A549 (cell line): ENCODE results near the gene HDAC7. TPM values are rescaled to one million over a fixed set of nuclear protein-coding genes. Genes with fewer than 3 reads are reported as not detected.
A peak's percentile ranks its signal among the peaks of the same experiment; 100 is the strongest.

Experiments
- ATAC-seq, 2 experiments: fragments of 200-7000 bp in 1 of 2; fragments of >200 bp in 1 of 2; cut with Nextera tagmentation in 1 of 2; cut with Tn5 transposase in 1 of 2; 3 replicates each; pipeline versions ENCODE4 v1.8.0 to v1.9.1; 2018 to 2020; ENCODE audit warnings: mild to moderate bottlenecking in 1 of 2, moderate library complexity in 1 of 2
- CTCF ChIA-PET: fragments of 300-600 bp; sonication (Branson Sonifier 250); formaldehyde crosslinking; extraction: SDS; loops from one replicate; lab custom pipeline; 2021; ENCODE audit warnings: antibody characterized with exemption, inconsistent platforms; lab: Yijun Ruan, JAX
- POLR2A ChIA-PET: fragments of 350-600 bp; formaldehyde crosslinking; extraction: SDS; loops from one replicate; lab custom pipeline; 2021; ENCODE audit warnings: antibody characterized with exemption, inconsistent platforms; lab: Yijun Ruan, JAX
- DNase-seq, 2 experiments: peaks; one replicate each; pipeline versions ENCODE4 v3.0.0 to v3.0.0-alpha.2; 2011 to 2016; ENCODE audit warnings: low read depth in 1 of 2, low spot score in 1 of 2
- FAIRE-seq: peaks from 2 replicates; lab custom pipeline; 2011; peaks lifted over from hg19 to GRCh38; lab: Jason Lieb, UNC
- H3K27ac ChIP-seq, 2 experiments: fragments of >200 bp; sonication (Bioruptor Twin); formaldehyde crosslinking; 3 replicates each; pipeline ENCODE4 v1.5.1; 2016 to 2017
- H3K4me1 ChIP-seq: fragments of >200 bp; sonication (Bioruptor Twin); formaldehyde crosslinking; 3 replicates; pipeline ENCODE4 v1.6.1; 2016
- H3K4me2 ChIP-seq: fragments of >200 bp; sonication (Bioruptor Twin); formaldehyde crosslinking; 3 replicates; pipeline ENCODE4 v1.6.1; 2016
- H3K4me3 ChIP-seq: fragments of >200 bp; sonication (Bioruptor Twin); formaldehyde crosslinking; 3 replicates; pipeline ENCODE4 v1.5.1; 2016
- H3K9me3 ChIP-seq: fragments of >200 bp; sonication (Bioruptor Twin); formaldehyde crosslinking; 3 replicates; pipeline ENCODE4 v1.6.1; 2016
- BCL3 ChIP-seq: fragments of >200 bp; sonication (Bioruptor Twin); formaldehyde crosslinking; IDR thresholded peaks from 3 replicates; pipeline ENCODE4 v1.6.1; 2016
- CBX2 ChIP-seq: fragments of 200-600 bp; sonication (generic); IDR thresholded peaks from 2 replicates; pipeline ENCODE4 v1.6.1; 2016; ENCODE audit warnings: low read depth, mild to moderate bottlenecking, borderline replicate concordance
- CHD2 ChIP-seq: fragments of 150-350 bp; IDR thresholded peaks from 2 replicates; pipeline ENCODE4 v1.6.1; 2014; ENCODE audit warnings: low read length; ENCODE audit not compliant: partially characterized antibody
- E2F6 ChIP-seq: IDR thresholded peaks from 2 replicates; pipeline ENCODE4 v1.6.1; 2012; ENCODE audit warnings: low read depth, borderline replicate concordance
- EP300 ChIP-seq, 2 experiments: fragments of >200 bp; sonication (Bioruptor Twin); formaldehyde crosslinking; IDR thresholded peaks; 2 replicates in 1 of 2; 3 replicates in 1 of 2; pipeline ENCODE4 v1.6.1; 2016 to 2017
- GATA3 ChIP-seq: IDR thresholded peaks from 2 replicates; pipeline ENCODE4 v1.6.1; 2012; ENCODE audit warnings: borderline replicate concordance
- HEYL ChIP-seq: fragments of 250-450 bp; sonication (Bioruptor Pico); IDR thresholded peaks from 2 replicates; pipeline ENCODE4 v1.8.0; 2021; ENCODE audit warnings: mild to moderate bottlenecking, moderate library complexity
- HOXB13 ChIP-seq: fragments of 250-450 bp; sonication (Bioruptor Pico); IDR thresholded peaks from 2 replicates; pipeline ENCODE4 v1.5.0; 2020; ENCODE audit warnings: low read depth, mild to moderate bottlenecking, moderate library complexity
- JUN ChIP-seq, 2 experiments: fragments of >200 bp; sonication (Bioruptor Twin); formaldehyde crosslinking; IDR thresholded peaks; 2 replicates in 1 of 2; 3 replicates in 1 of 2; pipeline ENCODE4 v1.6.1; 2016 to 2017
- JUNB ChIP-seq: fragments of >200 bp; sonication (Bioruptor Twin); formaldehyde crosslinking; IDR thresholded peaks from 2 replicates; pipeline ENCODE4 v1.6.1; 2016
- POLR2A ChIP-seq: IDR thresholded peaks from 2 replicates; pipeline ENCODE4 v1.6.1; 2012; ENCODE audit warnings: mild to moderate bottlenecking, low read length
- REST ChIP-seq: fragments of 200-600 bp; sonication (generic); IDR thresholded peaks from 2 replicates; pipeline ENCODE4 v1.6.1; 2016; ENCODE audit warnings: antibody characterized with exemption, mild to moderate bottlenecking, moderate library complexity
- RNF2 ChIP-seq: fragments of 200-600 bp; sonication (generic); IDR thresholded peaks from 2 replicates; pipeline ENCODE4 v1.6.1; 2016; ENCODE audit warnings: low read depth, mild to moderate bottlenecking, antibody characterized with exemption, moderate library complexity, borderline replicate concordance
- USF2 ChIP-seq: fragments of 450-650 bp; IDR thresholded peaks from 2 replicates; pipeline ENCODE4 v1.6.1; 2014; ENCODE audit warnings: antibody characterized with exemption
- WGBS: methylation state at CpG from one replicate; pipeline ENCODE4 v1.1.6; 2017; ENCODE audit errors: missing lambda C conversion rate; 5-methylcytosine and 5-hydroxymethylcytosine counted together
- polyA minus RNA-seq: library from RNA; depleted of rRNA, polyadenylated mRNA; stranded (reverse); fragments of >200 nt; gene quantifications from 2 replicates; pipeline ENCODE4 v1.2.3, GENCODE V29; 2011; rRNA and poly(A)+ RNA removed
- polyA plus RNA-seq, 4 experiments: library from polyadenylated mRNA; depleted of rRNA in 3 of 4; stranded (reverse); fragments of >200 nt; fragmentation: RNase III in 1 of 4; extraction: RNeasy Plus Mini Kit Qiagen cat#74134 plus additional on column Dnase treatment in 1 of 4; gene quantifications; 2 replicates in 3 of 4; 3 replicates in 1 of 4; pipeline ENCODE4 v1.2.3, GENCODE V29; 2011 to 2017
- TF ChIP-seq, protein P1 (sequence below): IDR thresholded peaks from 2 replicates; pipeline ENCODE4 v1.6.1; 2012

Gene HDAC7
- polyA plus RNA-seq (2011; rRNA removed) (17.2 and 20.8 TPM in 2 replicates), polyA plus RNA-seq (2017; fragmentation: RNase III; extraction: RNeasy Plus Mini Kit Qiagen cat#74134 plus additional on column Dnase treatment) (34.1 to 38.9 TPM (median 36.0 TPM) in 3 replicates), polyA minus RNA-seq (20.2 and 26.1 TPM in 2 replicates)
- 42.9 and 56.8 TPM in 2 replicates for polyA plus RNA-seq (2012; cell fraction: cytosol; rRNA removed)
- 170 and 171 TPM in 2 replicates for polyA plus RNA-seq (2012; cell fraction: nucleus; rRNA removed)

GRCh38 chr12:47819896-47820630 lies at the start of gene HDAC7:
TSS of gene HDAC7 (minus strand) at chr12:47819903. CDS start at chr12:47819785, 118 bp downstream.
- H3K27ac ChIP-seq, result peak within 1 kb of the TSS; percentile 96 to 100
- peaks cover 68% of the 10 kb centered on the region for H3K4me1 ChIP-seq
- H3K4me3 ChIP-seq, result peak within 1 kb of the TSS; percentile 89
- ChIA-PET CTCF (interaction anchor here (0.9 to 59.0 kb wide), 10 partner anchors 13 to 127 kb away, joined by 3 to 1532 read pairs (median 4); no protein-coding TSS in a partner anchor), POLR2A (interaction anchor here (0.5 to 3.5 kb wide), 8 partner anchors 8 to 363 kb away, joined by 3 to 28 read pairs (median 6); partner anchors contain the start of gene VDR)
- peak; percentile 52 to 74 for ATAC-seq
- TF ChIP-seq HOXB13 (CRISPR knock-in tag), result peak; percentile 19; the same call in 1 of the 2 replicates
- TF ChIP-seq EP300 (IDR thresholded peaks at IDR 0.05), result 0 out of 5 replicates have a peak, but pooled peaks have one; percentile 23 to 29
- TF ChIP-seq GATA3, result 0 out of 2 replicates have a peak, but pooled peaks have one; percentile 60
- TF ChIP-seq E2F6, result 0 out of 2 replicates have a peak, but pooled peaks have one; percentile 25
- TF ChIP-seq POLR2A, result peak; percentile 82
- no peak for TF ChIP-seq CHD2
- peak in 1 of 2 experiments; percentile 72; a peak in 3 of 5 replicates for TF ChIP-seq JUN (IDR thresholded peaks at IDR 0.05)
- no peak for TF ChIP-seq HEYL (CRISPR knock-in tag)
- peak; percentile 83; the same call in 2 of the 3 replicates for TF ChIP-seq BCL3
- TF ChIP-seq REST, result 0 out of 2 replicates have a peak, but pooled peaks have one; percentile 24
- TF ChIP-seq, protein P1, sequence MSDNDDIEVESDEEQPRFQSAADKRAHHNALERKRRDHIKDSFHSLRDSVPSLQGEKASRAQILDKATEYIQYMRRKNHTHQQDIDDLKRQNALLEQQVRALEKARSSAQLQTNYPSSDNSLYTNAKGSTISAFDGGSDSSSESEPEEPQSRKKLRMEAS, result peak; percentile 81
- TF ChIP-seq USF2, result no peak
- peak; percentile 86 to 90 for DNase-seq
- H3K9me3 ChIP-seq, result no peaks in the 10 kb centered on the region
- peak within 1 kb of the TSS; percentile 95 for H3K4me2 ChIP-seq
- no peak for FAIRE-seq
- WGBS, result under 1% methylated on average over 25 of the region's 58 CpGs

DNA sequence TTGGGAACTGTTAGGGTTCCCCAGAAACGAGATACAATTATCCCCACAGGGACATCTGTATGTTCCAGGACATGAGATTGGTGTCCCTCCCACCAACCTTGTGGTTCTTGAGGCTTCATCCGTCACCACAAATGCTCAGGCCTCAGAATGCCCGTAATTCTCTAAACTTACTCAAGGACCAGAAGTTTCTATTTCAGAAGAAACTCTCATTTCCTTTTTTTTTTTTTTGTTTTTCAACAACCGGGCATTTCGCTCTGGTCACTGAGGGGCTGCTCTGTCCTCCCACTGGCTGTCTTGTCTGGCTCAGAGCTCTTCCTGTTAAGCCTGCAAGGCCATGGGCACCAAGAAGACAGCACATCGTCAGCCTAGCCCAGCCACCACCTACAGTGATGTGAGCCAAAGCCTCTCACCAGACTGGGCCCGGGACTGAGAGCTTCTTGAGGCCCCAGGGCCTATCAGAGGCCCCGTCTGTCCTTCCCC lies 48.9 kb upstream of the HDAC7 start:
- POLR2A ChIA-PET, result no interaction called here
- ATAC-seq, result no peak
- 72% methylated on average over 8 of the region's 8 CpGs for WGBS
- no peaks in the 10 kb centered on the region for H3K4me1 ChIP-seq
- TF ChIP-seq JUNB, result no peak
- TF ChIP-seq RNF2, result no peak
- no peak for TF ChIP-seq CBX2
- TF ChIP-seq, protein P1, result no peak
- TF ChIP-seq, all 56 proteins: peak for 0
- DNase-seq (no peak), FAIRE-seq (no peak)
- H3K9me3 ChIP-seq, result no peaks in the 10 kb centered on the region
- no peak overlapping the region for H3K27ac ChIP-seq
- no peak overlapping the region for H3K4me2 ChIP-seq
- no peak overlapping the region for H3K4me3 ChIP-seq
- CTCF ChIA-PET, result interaction anchor here (0.7 to 4.9 kb wide), 10 partner anchors 10 to 296 kb away, joined by 3 to 16 read pairs (median 6); partner anchors contain the start of gene TMEM106C
